GM12873 (cell line): Measurements from ENCODE around the gene TMEM123.

Experiments
- CTCF ChIP-seq: IDR thresholded peaks from 2 replicates; pipeline ENCODE4 v1.5.1; 2012; ENCODE audit warnings: low read depth, mild to moderate bottlenecking, moderate library complexity, low read length, control low read depth; ENCODE audit not compliant: insufficient read depth; ENCODE audit errors: missing control alignments

Gene TMEM123

GRCh38 chr11:102464037-102464436 is 11.5 kb upstream of the TMEM123 start:
- no peak for TF ChIP-seq CTCF

DNA sequence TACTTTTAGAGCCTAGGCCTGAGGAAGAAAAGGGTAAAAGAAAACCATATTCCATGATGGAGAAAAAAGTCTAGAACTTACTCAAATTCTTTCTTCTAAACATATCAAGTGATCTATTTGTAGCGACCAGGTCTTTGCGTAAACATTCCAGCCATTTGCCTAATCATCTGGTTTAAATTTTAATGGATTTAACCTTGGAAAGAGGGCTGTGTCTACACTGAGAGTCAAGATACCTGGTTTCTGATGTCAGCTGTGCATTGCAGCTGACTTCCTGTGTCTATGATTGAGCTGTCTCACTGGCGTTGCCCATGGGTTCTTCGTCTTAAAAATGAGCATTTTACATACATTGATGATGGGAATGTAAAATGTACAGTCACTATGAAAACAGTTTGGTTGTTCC is 10.0 kb upstream of the TMEM123 start:
- TF ChIP-seq CTCF = no peak

- TF ChIP-seq CTCF = no peak
These were observed 6.8 kb upstream of the TMEM123 start for GRCh38 chr11:102459393-102459792.

- no peak for TF ChIP-seq CTCF
These were observed 6.0 kb upstream of the TMEM123 start for GRCh38 chr11:102458548-102458947.

DNA sequence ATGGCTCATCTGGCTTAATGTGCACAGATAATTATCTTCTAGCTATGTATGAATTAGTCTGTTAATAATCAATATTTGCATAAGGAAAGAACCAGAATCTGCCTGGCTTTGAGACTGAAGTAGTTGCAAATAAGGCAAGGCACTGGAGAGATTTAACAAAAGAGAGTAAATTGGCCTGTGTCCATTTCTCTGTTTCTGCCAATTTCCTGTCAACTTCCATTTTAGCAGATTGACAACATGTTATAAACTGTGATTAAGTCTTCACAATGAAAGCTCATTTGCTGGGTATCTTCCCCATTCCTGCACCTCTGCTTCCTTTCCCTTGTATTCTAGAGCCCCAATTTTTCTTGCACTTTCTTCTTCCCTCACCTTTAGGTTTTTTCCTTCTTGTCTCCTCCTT is 5.3 kb upstream of the TMEM123 start:
- no peak for TF ChIP-seq CTCF

- no peak for TF ChIP-seq CTCF
These were observed 4.6 kb upstream of the TMEM123 start for GRCh38 chr11:102457056-102457677.

DNA sequence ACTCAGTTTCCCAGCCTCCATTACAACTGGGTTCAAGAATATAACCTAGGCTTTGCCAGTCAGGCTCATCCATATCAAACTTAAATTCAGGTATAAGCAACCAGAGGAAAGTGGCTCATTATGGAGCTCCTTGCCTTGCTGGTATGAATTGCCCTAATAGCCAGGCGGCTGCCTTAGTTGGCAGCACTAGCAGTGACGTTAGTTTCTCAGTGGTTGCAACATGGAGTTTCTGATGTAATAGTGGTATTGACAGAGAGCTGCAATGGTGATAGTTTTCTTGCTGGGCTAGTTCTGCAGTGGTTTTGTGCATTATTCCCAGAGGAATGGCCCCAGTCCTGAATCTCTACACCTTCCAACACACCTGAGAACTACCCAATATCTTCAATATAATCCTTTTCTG is 3.8 kb upstream of the TMEM123 start:
- no peak for TF ChIP-seq CTCF
